Neural cell (in vitro differentiated cells): Measurements from ENCODE around the gene ELOVL3. TPM values are rescaled to one million over a fixed set of nuclear protein-coding genes. Genes with fewer than 3 reads are reported as not detected.

Source experiments
- H2AFZ ChIP-seq: fragments of 200-600, 300-800 bp; sonication (generic), shearing (Covaris generic); 2 replicates; pipeline ENCODE4 v1.6.0; 2014; ENCODE audit warnings: low read depth, mild to moderate bottlenecking, antibody characterized with exemption, low read length, moderate library complexity
- H3F3A ChIP-seq: fragments of 200-600 bp; shearing (Covaris generic); 2 replicates; pipeline ENCODE4 v1.6.1; 2016; ENCODE audit warnings: mild to moderate bottlenecking, moderate library complexity, mixed read lengths, antibody characterized with exemption, low read length; ENCODE audit not compliant: insufficient read depth, poor library complexity, severe bottlenecking
- H3K27ac ChIP-seq: fragments of 200-600, 300-800 bp; sonication (generic), shearing (Covaris generic); 2 replicates; pipeline ENCODE4 v1.5.1; 2014; ENCODE audit warnings: mild to moderate bottlenecking, low read length, moderate library complexity
- H3K27me3 ChIP-seq: fragments of 300-800, 200-600 bp; sonication (generic), shearing (Covaris generic); 2 replicates; pipeline ENCODE4 v1.6.0; 2014; ENCODE audit warnings: mild to moderate bottlenecking, low read depth, low read length, moderate library complexity; ENCODE audit not compliant: insufficient read depth
- H3K36me3 ChIP-seq: fragments of 300-800, 200-600 bp; sonication (generic), shearing (Covaris generic); 2 replicates; pipeline ENCODE4 v1.5.1; 2014; ENCODE audit warnings: mild to moderate bottlenecking, antibody characterized with exemption, low read length, moderate library complexity; ENCODE audit not compliant: insufficient read depth
- H3K4me2 ChIP-seq: fragments of 300-800, 200-600 bp; sonication (generic), shearing (Covaris generic); 2 replicates; pipeline ENCODE4 v1.6.0; 2014; ENCODE audit warnings: mild to moderate bottlenecking, low read length
- H3K4me3 ChIP-seq: fragments of 300-800, 200-600 bp; sonication (generic), shearing (Covaris generic); 2 replicates; pipeline ENCODE4 v1.5.1; 2014; ENCODE audit warnings: mild to moderate bottlenecking, low read length, moderate library complexity
- H3K79me2 ChIP-seq: fragments of 200-600 bp; shearing (Covaris generic); replicated peaks from 2 replicates; pipeline ENCODE4 v1.6.0; 2014; ENCODE audit warnings: mild to moderate bottlenecking, low read length, moderate library complexity; ENCODE audit not compliant: insufficient read depth
- H3K9ac ChIP-seq: fragments of 300-800, 200-600 bp; sonication (generic), shearing (Covaris generic); 2 replicates; pipeline ENCODE4 v1.6.1; 2016; ENCODE audit warnings: mild to moderate bottlenecking, low read length, mixed read lengths
- H3K9me2 ChIP-seq: fragments of 200-600 bp; shearing (Covaris generic); 2 replicates; pipeline ENCODE4 v1.6.1; 2016; ENCODE audit warnings: mild to moderate bottlenecking, low read length, mixed read lengths; ENCODE audit not compliant: insufficient read depth
- H3K9me3 ChIP-seq: fragments of 200-600, 300-800 bp; sonication (generic), shearing (Covaris generic); 2 replicates; pipeline ENCODE4 v1.6.1; 2016; ENCODE audit warnings: mild to moderate bottlenecking, mixed run types, low read length, moderate library complexity, mixed read lengths
- H4K20me1 ChIP-seq: fragments of 200-600 bp; shearing (Covaris generic); 2 replicates; pipeline ENCODE4 v1.6.1; 2016; ENCODE audit warnings: mild to moderate bottlenecking, mixed run types; ENCODE audit not compliant: insufficient read depth
- CTCF ChIP-seq: fragments of 450-650 bp; IDR thresholded peaks from 2 replicates; pipeline ENCODE4 v1.5.1; 2014; ENCODE audit warnings: antibody characterized with exemption, mild to moderate bottlenecking, moderate library complexity; ENCODE audit not compliant: poor library complexity, severe bottlenecking
- REST ChIP-seq: IDR thresholded peaks from 2 replicates; pipeline ENCODE4 v1.6.1; 2012; ENCODE audit warnings: borderline replicate concordance
- polyA plus RNA-seq: library from polyadenylated mRNA; depleted of rRNA; stranded (reverse); fragments of >200 nt; gene quantifications from 2 replicates; pipeline ENCODE4 v1.2.3, GENCODE V29; 2014

ELOVL3 gene
- polyA plus RNA-seq, 1 donor from 2014 or later: not detected

- H3K9ac ChIP-seq: no peak overlapping the region
- H3K36me3 ChIP-seq: no peaks in the 10 kb centered on the region
- no peaks in the 10 kb centered on the region for H3F3A ChIP-seq
- peaks cover 10% of the 10 kb centered on the region for H3K79me2 ChIP-seq
- no peak overlapping the region for H3K4me2 ChIP-seq
- H3K27ac ChIP-seq: no peak overlapping the region
- H4K20me1 ChIP-seq: no peaks in the 10 kb centered on the region
- no peak overlapping the region for H3K4me3 ChIP-seq
- TF ChIP-seq REST: no peak
- no peak for TF ChIP-seq CTCF
- no peak overlapping the region for H2AFZ ChIP-seq
- no peaks in the 10 kb centered on the region for H3K9me3 ChIP-seq
- no peaks in the 10 kb centered on the region for H3K9me2 ChIP-seq
- H3K27me3 ChIP-seq: no peaks in the 10 kb centered on the region
Measured at GRCh38 chr10:102279104-102279503, 53.0 kb downstream of the ELOVL3 start.

Other genes starting within 250 kb of the ELOVL3 start
- gene ARMH3, start 170.1 kb upstream of the ELOVL3 start, polyA plus RNA-seq: 11.7 and 13.4 TPM in 2 replicates
- gene HPS6, start 160.9 kb upstream of the ELOVL3 start, polyA plus RNA-seq: 9.0 and 9.6 TPM in 2 replicates
- gene LDB1, start 105.9 kb upstream of the ELOVL3 start, polyA plus RNA-seq: 107 and 112 TPM in 2 replicates
- 3.8 and 6.0 TPM in 2 replicates for gene PPRC1, start 93.3 kb upstream of the ELOVL3 start, polyA plus RNA-seq
- 33.4 and 36.0 TPM in 2 replicates for gene NOLC1, start 73.9 kb upstream of the ELOVL3 start, polyA plus RNA-seq
- not detected in 2 replicates for gene PITX3, start 15.2 kb downstream of the ELOVL3 start, polyA plus RNA-seq
- gene GBF1, start 19.2 kb downstream of the ELOVL3 start, polyA plus RNA-seq: 14.9 and 21.4 TPM in 2 replicates
- 0.30 and 0.34 TPM in 2 replicates for gene NFKB2, start 169.4 kb downstream of the ELOVL3 start, polyA plus RNA-seq
- 68.8 and 84.3 TPM in 2 replicates for gene PSD, start 192.5 kb downstream of the ELOVL3 start, polyA plus RNA-seq
- 27.5 and 37.8 TPM in 2 replicates for gene FBXL15, start 194.5 kb downstream of the ELOVL3 start, polyA plus RNA-seq
- 169 and 194 TPM in 2 replicates for gene CUEDC2, start 206.3 kb downstream of the ELOVL3 start, polyA plus RNA-seq
- gene C10orf95, start 225.2 kb downstream of the ELOVL3 start, polyA plus RNA-seq: not detected in 2 replicates